NOMO-1 treated with DMSO at 0.1 percent for 48 hours (cell line): ENCODE results near the gene ADGRF5.

Experiments
- DNase-seq: peaks from one replicate; lab custom pipeline; 2025; ENCODE audit not compliant: unreplicated experiment; lab: John Stamatoyannopoulos, UW

ADGRF5 gene

DNA sequence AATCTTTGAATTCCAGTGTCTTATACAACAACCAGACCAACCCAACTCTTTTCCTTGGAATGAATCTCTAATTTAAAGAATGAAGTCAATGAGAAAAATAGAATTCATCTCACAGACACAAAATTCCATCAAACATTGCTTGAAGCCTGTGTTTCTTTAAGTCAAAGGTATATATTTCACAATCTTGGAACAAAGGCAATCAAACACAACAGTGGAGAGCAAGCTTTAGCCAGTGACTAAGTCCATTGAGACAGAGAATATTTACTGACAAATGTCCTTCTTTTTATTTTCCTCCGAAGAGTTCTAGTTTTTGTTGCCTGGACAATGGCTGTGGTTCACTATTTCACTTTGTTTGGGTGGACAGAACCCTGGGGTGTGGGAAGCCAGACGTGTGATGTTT, 92.8 kb downstream of the ADGRF5 start:
- peak; percentile 57 for DNase-seq

DNA sequence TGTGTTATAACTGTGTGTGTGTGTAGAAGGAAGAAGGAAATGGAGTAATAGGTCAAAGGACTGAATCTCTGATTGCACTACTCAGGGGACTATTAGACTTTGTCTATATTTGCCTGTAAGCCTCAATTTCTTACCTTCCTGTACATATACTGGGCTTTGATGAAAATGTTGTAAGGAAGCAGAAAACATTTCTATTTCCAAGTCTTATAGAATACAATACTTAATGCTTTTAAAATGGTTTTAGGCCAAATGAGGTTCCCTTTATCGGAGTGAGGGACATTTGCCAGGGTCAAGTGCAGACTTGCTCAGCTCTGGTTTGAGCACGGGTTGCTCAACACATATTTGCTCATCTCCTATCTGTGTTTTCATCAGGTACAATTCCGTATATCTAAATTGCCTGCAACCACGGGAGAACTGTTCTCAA, 100.3 kb downstream of the ADGRF5 start:
- DNase-seq = peak; percentile 68

DNA sequence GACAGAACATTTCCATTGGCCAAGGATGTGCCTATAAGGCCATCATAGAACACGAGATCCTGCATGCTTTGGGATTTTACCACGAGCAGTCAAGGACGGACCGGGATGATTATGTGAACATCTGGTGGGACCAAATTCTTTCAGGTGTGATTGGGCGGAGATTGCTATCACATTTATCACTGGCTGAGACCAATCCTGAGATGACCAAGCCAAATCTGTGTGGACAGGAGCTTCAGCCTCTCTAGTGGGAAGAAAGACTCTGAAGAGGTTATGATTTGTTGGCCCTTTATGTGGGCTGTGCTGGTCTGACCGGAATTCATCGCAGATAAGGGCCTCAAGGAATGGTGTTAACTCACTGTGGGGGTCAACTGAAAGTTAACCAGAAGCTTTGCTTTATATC, 102.2 kb downstream of the ADGRF5 start:
- no peak for DNase-seq

DNA sequence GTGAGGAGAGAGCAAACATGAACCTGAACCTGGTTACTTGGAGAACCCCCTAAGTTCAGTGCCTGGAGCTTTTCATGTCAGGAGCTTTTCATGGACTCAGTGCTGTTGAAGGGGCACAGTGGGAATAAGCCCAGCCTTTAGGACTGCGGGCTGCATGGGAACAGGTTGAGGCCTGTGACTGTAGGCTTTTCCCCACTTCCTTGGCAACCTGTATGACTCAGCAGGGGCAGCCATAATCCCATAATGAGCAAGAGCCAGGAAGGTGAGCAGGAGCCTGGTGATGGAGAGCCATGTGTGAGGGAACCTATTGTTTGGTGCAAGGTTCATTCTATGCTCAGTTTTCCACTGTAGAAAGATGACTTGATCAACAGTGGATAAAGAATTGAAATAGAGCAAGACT, 105.1 kb downstream of the ADGRF5 start:
- no peak for DNase-seq

DNA sequence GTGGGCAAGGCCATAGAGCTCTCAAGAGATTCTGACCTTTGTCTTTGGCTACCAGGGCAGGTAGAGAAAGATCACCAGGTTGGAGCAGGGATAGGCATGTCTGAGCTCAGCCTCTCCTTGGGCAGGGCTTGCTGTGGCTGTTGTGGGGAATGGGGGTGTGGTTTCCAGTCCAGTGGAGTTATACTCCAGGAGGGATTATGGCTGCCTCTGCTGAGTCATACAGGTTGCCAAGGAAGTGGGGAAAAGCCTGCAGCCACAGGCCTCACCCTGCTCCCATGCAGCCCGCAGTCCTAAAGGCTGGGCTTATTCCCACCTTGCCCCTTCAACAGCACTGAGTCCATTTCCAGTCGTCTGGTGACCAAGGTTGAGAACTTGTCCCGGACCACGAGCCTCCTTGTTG, 106.6 kb downstream of the ADGRF5 start:
- no peak for DNase-seq

DNA sequence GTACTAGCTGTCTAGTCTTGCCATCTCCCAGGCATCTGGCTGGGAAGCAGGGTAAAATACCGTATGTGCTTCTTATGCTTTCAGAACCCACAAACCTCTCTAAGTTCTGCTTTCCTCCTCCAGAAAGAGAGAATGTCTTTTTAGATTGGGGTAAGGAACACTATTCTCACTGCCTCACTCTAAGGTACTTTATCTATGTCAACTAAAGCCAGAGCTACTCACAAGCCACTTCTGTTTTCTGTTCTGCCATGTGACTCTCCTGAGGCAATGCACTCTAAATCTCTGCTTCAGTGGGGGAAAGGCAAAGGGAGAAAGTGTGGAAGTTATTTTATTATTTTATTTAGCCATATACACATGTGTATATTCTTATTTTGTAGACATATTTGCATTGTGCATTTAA, 112.9 kb downstream of the ADGRF5 start:
- peak; percentile 95 for DNase-seq
